ENCODE data around the gene SLC45A1. TPM values are rescaled to one million over a fixed set of nuclear protein-coding genes. Genes with fewer than 3 reads are reported as not detected.

SLC45A1 gene
- total RNA-seq, 2 donors from 2014 or later = 0.65 to 0.70 TPM

- Mint-ChIP-seq H3K27ac (peak overlapping the region; percentile 96), H3K36me3 (ENCODE audit: low read depth) (peaks cover 5% of the 10 kb centered on the region), H3K27me3 (no peaks in the 10 kb centered on the region), H3K4me3 (peak overlapping the region; percentile 72), H3K4me1 (peaks cover 67% of the 10 kb centered on the region)
- DNase-seq (no peak), ATAC-seq (no peak)
- no peaks in the 10 kb centered on the region for H3K9me3 ChIP-seq (ENCODE audit: control insufficient read depth, low read length, poor library complexity, severe bottlenecking)
Measured at GRCh38 chr1:8388732-8389562, 71.0 kb downstream of the SLC45A1 start.

GRCh38 chr1:8389958-8390535 is 72.1 kb downstream of the SLC45A1 start:
- no peak overlapping the region for H3K4me3 Mint-ChIP-seq
- ATAC-seq (peak; percentile 60), DNase-seq (no peak)
- peak overlapping the region; percentile 96 for H3K27ac Mint-ChIP-seq
- H3K36me3 Mint-ChIP-seq (ENCODE audit: low read depth) = peaks cover 5% of the 10 kb centered on the region
- no peaks in the 10 kb centered on the region for H3K9me3 ChIP-seq (ENCODE audit: control insufficient read depth, low read length, poor library complexity, severe bottlenecking)
- H3K27me3 Mint-ChIP-seq = no peaks in the 10 kb centered on the region
- peaks cover 63% of the 10 kb centered on the region for H3K4me1 Mint-ChIP-seq

- no peak for ATAC-seq
- Mint-ChIP-seq H3K27ac (peak overlapping the region; percentile 96), H3K4me1 (peaks cover 66% of the 10 kb centered on the region), H3K36me3 (ENCODE audit: low read depth) (peaks cover 5% of the 10 kb centered on the region), H3K27me3 (no peaks in the 10 kb centered on the region), H3K4me3 (peak overlapping the region; percentile 32)
- no peak for DNase-seq
- H3K9me3 ChIP-seq (ENCODE audit: control insufficient read depth, low read length, poor library complexity, severe bottlenecking) = no peaks in the 10 kb centered on the region
Measured at GRCh38 chr1:8390707-8391106, 72.8 kb downstream of the SLC45A1 start.

- no peak for ATAC-seq
- H3K4me1 Mint-ChIP-seq = peaks cover 68% of the 10 kb centered on the region
- peak overlapping the region; percentile 45 for H3K27ac Mint-ChIP-seq
- DNase-seq = no peak
- no peaks in the 10 kb centered on the region for H3K27me3 Mint-ChIP-seq
- no peaks in the 10 kb centered on the region for H3K9me3 ChIP-seq (ENCODE audit: control insufficient read depth, low read length, poor library complexity, severe bottlenecking)
- no peak overlapping the region for H3K4me3 Mint-ChIP-seq
- peaks cover 5% of the 10 kb centered on the region for H3K36me3 Mint-ChIP-seq (ENCODE audit: low read depth)
Measured at GRCh38 chr1:8392522-8392921, 74.6 kb downstream of the SLC45A1 start.
